NCI-H1694 treated with DMSO at 0.1 percent for 48 hours (cell line): ENCODE results near the gene HELQ.
"Not testable (repeated sequence)": the region's sequence is repeated elsewhere in the genome, so short reads cannot be mapped to it uniquely, and the experiment has no call there.

ENCODE experiments used
- DNase-seq: peaks from one replicate; lab custom pipeline; 2025; lab: John Stamatoyannopoulos, UW

HELQ gene

GRCh38 chr4:83431200-83431599, 24.4 kb downstream of the HELQ start:
- no peak for DNase-seq

GRCh38 chr4:83418211-83418610, 37.4 kb downstream of the HELQ start:
- no peak for DNase-seq

- no peak for DNase-seq
Measured at GRCh38 chr4:83417566-83417965, 38.1 kb downstream of the HELQ start.

- no peak for DNase-seq
Measured at GRCh38 chr4:83413676-83414075, 41.9 kb downstream of the HELQ start.

GRCh38 chr4:83408908-83409307, 46.7 kb downstream of the HELQ start:
- no peak for DNase-seq

- no peak for DNase-seq
Measured at GRCh38 chr4:83405844-83406816, 49.5 kb downstream of the HELQ start.

- DNase-seq = not testable (repeated sequence)
Measured at GRCh38 chr4:83398158-83398557, 57.5 kb downstream of the HELQ start.

GRCh38 chr4:83393908-83394307, 61.7 kb downstream of the HELQ start:
- DNase-seq = no peak

- DNase-seq = no peak
Measured at GRCh38 chr4:83392562-83392961, 63.1 kb downstream of the HELQ start.

GRCh38 chr4:83390944-83391343, 64.7 kb downstream of the HELQ start:
- no peak for DNase-seq

GRCh38 chr4:83389756-83390505, 65.7 kb downstream of the HELQ start:
- no peak for DNase-seq

GRCh38 chr4:83389037-83389720, 66.4 kb downstream of the HELQ start:
- no peak for DNase-seq

GRCh38 chr4:83388313-83388676, 67.3 kb downstream of the HELQ start:
- no peak for DNase-seq

GRCh38 chr4:83387476-83388312, 67.9 kb downstream of the HELQ start:
- DNase-seq = no peak

GRCh38 chr4:83387012-83387411, 68.6 kb downstream of the HELQ start:
- no peak for DNase-seq

- no peak for DNase-seq
Measured at GRCh38 chr4:83382850-83383249, 72.8 kb downstream of the HELQ start.

GRCh38 chr4:83381173-83381572, 74.5 kb downstream of the HELQ start:
- DNase-seq = no peak

GRCh38 chr4:83378419-83378818, 77.2 kb downstream of the HELQ start:
- no peak for DNase-seq

- no peak for DNase-seq
Measured at GRCh38 chr4:83372931-83373330, 82.7 kb downstream of the HELQ start.

GRCh38 chr4:83371936-83372335, 83.7 kb downstream of the HELQ start:
- DNase-seq = no peak

GRCh38 chr4:83371235-83371634, 84.4 kb downstream of the HELQ start:
- no peak for DNase-seq

- no peak for DNase-seq
Measured at GRCh38 chr4:83370640-83370906, 85.0 kb downstream of the HELQ start.
